Heart right ventricle (tissue), 16 donors: ENCODE results near the gene ADARB1. TPM values are rescaled to one million over a fixed set of nuclear protein-coding genes. Genes with fewer than 3 reads are reported as not detected.

ENCODE experiments used
- ATAC-seq, 8 donors: fragments of 200-7000 bp; cut with Tn5 transposase; one replicate each; pipeline ENCODE4 v1.9.1; 2020; ENCODE audit warnings: mild to moderate bottlenecking in 8 of 8, moderate library complexity in 8 of 8, moderate number of reproducible peaks in 1 of 8
- DNase-seq, 2 donors: peaks; one replicate each; pipeline ENCODE4 v3.0.0-alpha.2; 2020
- H3K27ac ChIP-seq, 10 donors: fragments of 200-600 bp; sonication (generic) in 2 of 10; one replicate each; pipeline versions ENCODE4 v1.5.0 to v1.8.0; 2020 to 2022; ENCODE audit warnings: mild to moderate bottlenecking in 3 of 10
- H3K27me3 ChIP-seq, 7 donors: fragments of 200-600 bp; one replicate each; pipeline ENCODE4 v1.8.0; 2021 to 2022; ENCODE audit warnings: mild to moderate bottlenecking in 2 of 7
- H3K36me3 ChIP-seq, 9 donors: fragments of 200-600 bp; sonication (generic) in 1 of 9; one replicate each; pipeline versions ENCODE4 v1.5.0 to v1.8.0; 2020 to 2022; ENCODE audit warnings: mild to moderate bottlenecking in 2 of 9
- H3K4me1 ChIP-seq, 9 donors: fragments of 200-600 bp; sonication (generic) in 1 of 9; one replicate each; pipeline versions ENCODE4 v1.5.0 to v1.8.0; 2020 to 2022; ENCODE audit warnings: mild to moderate bottlenecking in 4 of 9
- H3K4me3 ChIP-seq, 10 donors: fragments of 200-600 bp; sonication (generic) in 2 of 10; one replicate each; pipeline versions ENCODE4 v1.5.0 to v1.8.0; 2020 to 2022; ENCODE audit warnings: mild to moderate bottlenecking in 7 of 10, moderate library complexity in 2 of 10
- H3K9me3 ChIP-seq, 11 donors: fragments of 200-600 bp in 10 of 11; sonication (generic) in 2 of 11; one replicate each; pipeline versions ENCODE4 v1.5.0 to v1.8.0; 2013 to 2022; ENCODE audit warnings: mild to moderate bottlenecking in 2 of 11, control low read depth in 1 of 11, moderate library complexity in 1 of 11
- CTCF ChIP-seq, 9 donors: fragments of 200-600 bp; sonication (generic) in 2 of 9; IDR thresholded peaks; one replicate each; pipeline versions ENCODE4 v1.5.0 to v1.8.0; 2021 to 2022; ENCODE audit warnings: antibody characterized with exemption in 9 of 9, mild to moderate bottlenecking in 5 of 9, moderate library complexity in 1 of 9
- WGBS, 2 donors: extraction: QIAGEN DNeasy Blood & Tissue Kit; methylation state at CpG; one replicate each; pipeline ENCODE4 v1.1.7; 2013; ENCODE audit warnings: inconsistent platforms in 1 of 2; 5-methylcytosine and 5-hydroxymethylcytosine counted together
- intact Hi-C, 10 donors: fragments of 100-400 bp; cut with DNase I; formaldehyde crosslinking; loops; one replicate each; pipeline versions ENCODE4 v1.11.1 to v1.14.2; 2022
- long read RNA-seq, 3 donors: library from polyadenylated mRNA; unstranded; transcript quantifications; one replicate each; pipeline ENCODE4 v2.0.0, GENCODE V29; 2020 to 2021
- polyA plus RNA-seq, 2 donors: library from polyadenylated mRNA; stranded (reverse); fragments of 200-250 nt; gene quantifications; one replicate each; pipeline ENCODE4 v1.2.3, GENCODE V29; 2013
- total RNA-seq, 10 donors: library from RNA; stranded (reverse); fragmentation: NEBNext Ultra II Directional in 3 of 10; extraction: Animal tissue kit (Norgen Biotek cat#: 25700) in 3 of 10; gene quantifications; one replicate each; pipeline versions ENCODE4 v1.2.1 to v1.2.4, GENCODE V29; 2021 to 2023
- donor health status: Arrhythmogenic right ventricular cardiomyopathy.
- donor health status: ischemic (EF 13 %, LVEDD 7.1; RV severe dilation, severe dysfunction).
- donor health status: healthy with polysubstance abuse.
- donor health status: DM: no; HTN: yes; CAD: no.
- donor health status: DM: no; HTN: no; CAD: no.
- donor health status: ischemic (EF 25% LVEDD 6.9; RV normal size, moderate dysfunction).
- donor health status: ischemic (EF 25% LVEDD 5.7; RV mildly dilated, moderate dysfunction).
- donor health status: healthy.
- donor health status: DM: yes; HTN: yes; CAD: no.
- donor health status: Ischemic cardiomyopathy.
- donor health status: ischemic (EF 35%, LVEDD 5.7; RV mildly dilated, moderate dysfunction).
- donor health status: nonischemic (EF 11% LVEDD 7.7; RV severe dilation, severe dysfunction).
- donor health status: DM: yes; HTN: yes; CAD: no.
- donor health status: PGD.
- donor health status: ischemic (EF 29% LVEDD 5.4; RV normal size, mild dysfunction).
- donor health status: nonischemic (EF 23%, LVEDD 6.1; RV moderate dilation, normal function).

The ADARB1 gene
- 10 to 100 TPM; 11.8 to 21.2 (median 13.5) TPM for total RNA-seq
- 10 to 100 TPM in 1 of 2 donors, 1 to 10 TPM in 1; 7.4 to 17.3 TPM for polyA plus RNA-seq
- long read RNA-seq, donor 1, full-length matches to known transcripts: 1 of 23 reads
- long read RNA-seq, donor 1, partial matches to known transcripts: 8 of 23 reads
- long read RNA-seq, donor 1, other reads (novel, unspliced or antisense): 14 of 23 reads
- long read RNA-seq, donor 2, full-length matches to known transcripts: 2 of 27 reads
- long read RNA-seq, donor 2, partial matches to known transcripts: 3 of 27 reads
- long read RNA-seq, donor 2, other reads (novel, unspliced or antisense): 22 of 27 reads
- long read RNA-seq, donor 3, partial matches to known transcripts: 7 of 14 reads
- long read RNA-seq, donor 3, other reads (novel, unspliced or antisense): 7 of 14 reads

DNA sequence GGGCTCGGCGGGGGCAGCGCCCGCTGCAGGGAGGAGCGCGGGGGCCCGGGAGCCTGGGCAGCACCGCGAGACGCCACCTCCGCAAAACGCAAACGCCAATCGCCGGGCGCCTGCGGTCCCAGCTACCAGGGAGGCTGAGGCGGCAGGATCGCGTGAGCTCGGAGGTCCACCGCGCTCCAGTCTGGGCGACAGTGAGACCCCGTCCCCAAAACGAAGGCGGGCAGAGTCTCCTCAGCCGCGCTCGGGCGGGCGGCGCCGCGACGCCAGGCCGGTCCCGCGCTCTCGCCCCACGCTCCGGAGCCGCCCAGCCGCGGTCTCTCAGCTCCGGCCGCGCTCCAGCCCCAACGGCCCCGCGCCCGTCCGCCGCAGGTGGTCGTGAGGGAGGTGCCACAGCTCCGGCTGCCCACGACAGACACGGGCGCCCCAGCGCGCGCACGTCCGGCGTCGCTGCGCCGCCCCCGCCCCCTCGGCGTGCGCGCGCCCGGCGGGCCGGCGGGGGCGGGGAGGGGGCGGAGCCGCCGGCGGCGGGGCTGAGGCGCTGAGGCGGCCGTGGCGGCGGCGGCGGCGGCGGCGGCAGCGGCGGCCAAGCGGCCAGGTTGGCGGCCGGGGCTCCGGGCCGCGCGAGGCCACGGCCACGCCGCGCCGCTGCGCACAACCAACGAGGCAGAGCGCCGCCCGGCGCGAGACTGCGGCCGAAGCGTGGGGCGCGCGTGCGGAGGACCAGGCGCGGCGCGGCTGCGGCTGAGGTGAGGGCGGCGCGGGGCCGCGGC lies at the start of gene ADARB1:
Gene ADARB1, plus strand, starts transcription at position 533 of the 770 bp plus-strand sequence. CDS start 97,077 bp downstream, outside the sequence.
- DNase-seq (peak; percentile 48 to 78), ATAC-seq (peak; percentile 51 to 91 (median 72))
- TF ChIP-seq CTCF (IDR thresholded peaks at IDR 0.05): no peak
- no peaks in the 10 kb centered on the region for H3K9me3 ChIP-seq
- no peaks in the 10 kb centered on the region for H3K36me3 ChIP-seq
- peaks cover 0 to 8% (median 0%) of the 10 kb centered on the region in 7 donors for H3K27me3 ChIP-seq
- H3K27ac ChIP-seq: peak within 1 kb of the TSS; percentile 83 to 97 (median 94)
- H3K4me3 ChIP-seq: peak within 1 kb of the TSS; percentile 84 to 100 (median 89)
- peaks cover 4 to 48% (median 24%) of the 10 kb centered on the region in 9 donors for H3K4me1 ChIP-seq
- 0 to 1% methylated on average over 45 to 131 of the region's 132 CpGs for WGBS, 2 donors
- intact Hi-C loops: loop anchor here in 4 of 10 donors (5.0 to 10.0 kb wide), 5 partner anchors 51 to 119 kb away; no protein-coding TSS in a partner anchor

GRCh38 chr21:45026066-45026745 lies 48.2 kb upstream of the ADARB1 start:
- DNase-seq: no peak
- 93 to 94% methylated on average over 22 of the region's 22 CpGs for WGBS, 2 donors

GRCh38 chr21:45026826-45027225 lies 47.6 kb upstream of the ADARB1 start:
- Histone ChIP-seq H3K4me3 (no peak overlapping the region), H3K27ac (no peak overlapping the region), H3K9me3 (peaks cover 0 to 22% (median 0%) of the 10 kb centered on the region in 11 donors), H3K36me3 (no peaks in the 10 kb centered on the region), H3K4me1 (peaks cover 3 to 27% (median 17%) of the 10 kb centered on the region in 9 donors), H3K27me3 (no peaks in the 10 kb centered on the region)
- intact Hi-C loops: no loop called here
- 86 to 94% methylated on average over 12 of the region's 12 CpGs for WGBS, 2 donors
- no peak for TF ChIP-seq CTCF (IDR thresholded peaks at IDR 0.05)
- ATAC-seq (no peak), DNase-seq (no peak)

More at GRCh38 chr21:45026066-45026745, 48.2 kb upstream of the ADARB1 start:
- Histone ChIP-seq H3K4me3 (no peak overlapping the region), H3K27me3 (no peaks in the 10 kb centered on the region), H3K36me3 (no peaks in the 10 kb centered on the region), H3K9me3 (peaks cover 0 to 22% (median 0%) of the 10 kb centered on the region in 11 donors), H3K4me1 (peaks cover under 1 to 21% (median 13%) of the 10 kb centered on the region in 9 donors), H3K27ac (no peak overlapping the region)
- ATAC-seq: no peak
- no peak for TF ChIP-seq CTCF (IDR thresholded peaks at IDR 0.05)
- intact Hi-C loops: no loop called here
